T-helper 1 cell (primary cell): ENCODE results near the gene SPACDR.
A peak's percentile ranks its signal among the peaks of the same experiment; 100 is the strongest.
"Not testable (repeated sequence)": the region's sequence is repeated elsewhere in the genome, so short reads cannot be mapped to it uniquely, and the experiment has no call there.

Source experiments
- DNase-seq, 5 donors: peaks; one replicate each; pipeline ENCODE4 v3.0.0-alpha.2; 2012 to 2020
- total RNA-seq, 4 donors: gene quantifications; one replicate each; lab custom pipeline; 2026; lab: John Stamatoyannopoulos, UW

Gene SPACDR, protein sequence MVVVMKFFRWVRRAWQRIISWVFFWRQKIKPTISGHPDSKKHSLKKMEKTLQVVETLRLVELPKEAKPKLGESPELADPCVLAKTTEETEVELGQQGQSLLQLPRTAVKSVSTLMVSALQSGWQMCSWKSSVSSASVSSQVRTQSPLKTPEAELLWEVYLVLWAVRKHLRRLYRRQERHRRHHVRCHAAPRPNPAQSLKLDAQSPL
- 0.30 to 0.54 (median 0.43) reads per million in 4 donors for total RNA-seq

DNA sequence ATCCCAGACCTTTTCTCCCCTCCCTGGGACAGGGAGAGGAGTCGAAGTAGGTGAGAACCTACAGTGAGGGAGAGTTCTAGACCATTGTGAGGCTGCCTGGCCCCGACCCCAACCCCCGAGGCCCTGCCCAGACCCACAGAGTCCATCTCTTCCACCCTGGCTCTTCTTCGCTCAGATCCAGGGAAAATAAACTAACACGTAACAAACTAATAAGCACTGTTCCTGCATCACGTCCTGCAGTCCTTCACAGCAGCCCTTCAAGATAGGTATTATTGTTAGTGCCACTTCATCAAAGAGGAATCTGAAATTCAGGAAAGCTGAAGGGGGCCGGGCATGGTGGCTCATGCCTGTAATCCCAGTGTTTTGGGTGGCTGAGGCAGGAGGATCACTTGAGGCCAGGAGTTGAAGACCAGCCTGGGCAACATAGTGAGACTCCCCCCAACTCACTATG, at the start of gene SPACDR:
SPACDR (minus strand) TSS at position 51 of the 451 bp plus-strand sequence. CDS start 235 bp downstream, outside the sequence.
- DNase-seq: no peak

DNA sequence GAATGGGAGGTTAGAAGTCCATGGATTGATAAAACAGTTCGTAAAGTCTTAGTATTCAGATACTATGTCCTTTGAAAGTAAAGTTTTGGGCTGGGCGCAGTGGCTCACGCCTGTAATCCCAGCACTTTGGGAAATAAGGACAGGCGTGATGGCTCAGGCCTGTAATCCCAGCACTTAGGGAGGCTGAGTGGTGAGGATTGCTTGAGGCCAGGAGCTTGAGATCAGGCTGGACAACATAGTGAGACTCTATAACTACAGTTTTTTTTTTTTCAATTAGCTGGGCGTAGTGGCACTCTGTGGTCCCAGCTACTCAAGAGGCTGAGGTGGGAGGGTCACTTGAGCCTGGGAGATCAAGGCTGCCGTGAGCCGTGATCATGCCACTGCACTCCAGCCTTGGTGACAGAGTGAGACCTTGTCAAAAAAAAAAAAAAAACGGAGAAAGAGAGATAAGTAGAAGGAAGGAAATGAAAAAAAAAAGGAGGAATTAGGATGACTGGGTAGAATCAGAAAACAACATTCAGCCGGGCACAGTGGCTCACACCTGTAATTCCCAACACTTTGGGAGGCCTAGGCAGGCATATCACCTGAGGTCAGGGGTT, 49.3 kb upstream of the SPACDR start:
- DNase-seq: no peak

DNA sequence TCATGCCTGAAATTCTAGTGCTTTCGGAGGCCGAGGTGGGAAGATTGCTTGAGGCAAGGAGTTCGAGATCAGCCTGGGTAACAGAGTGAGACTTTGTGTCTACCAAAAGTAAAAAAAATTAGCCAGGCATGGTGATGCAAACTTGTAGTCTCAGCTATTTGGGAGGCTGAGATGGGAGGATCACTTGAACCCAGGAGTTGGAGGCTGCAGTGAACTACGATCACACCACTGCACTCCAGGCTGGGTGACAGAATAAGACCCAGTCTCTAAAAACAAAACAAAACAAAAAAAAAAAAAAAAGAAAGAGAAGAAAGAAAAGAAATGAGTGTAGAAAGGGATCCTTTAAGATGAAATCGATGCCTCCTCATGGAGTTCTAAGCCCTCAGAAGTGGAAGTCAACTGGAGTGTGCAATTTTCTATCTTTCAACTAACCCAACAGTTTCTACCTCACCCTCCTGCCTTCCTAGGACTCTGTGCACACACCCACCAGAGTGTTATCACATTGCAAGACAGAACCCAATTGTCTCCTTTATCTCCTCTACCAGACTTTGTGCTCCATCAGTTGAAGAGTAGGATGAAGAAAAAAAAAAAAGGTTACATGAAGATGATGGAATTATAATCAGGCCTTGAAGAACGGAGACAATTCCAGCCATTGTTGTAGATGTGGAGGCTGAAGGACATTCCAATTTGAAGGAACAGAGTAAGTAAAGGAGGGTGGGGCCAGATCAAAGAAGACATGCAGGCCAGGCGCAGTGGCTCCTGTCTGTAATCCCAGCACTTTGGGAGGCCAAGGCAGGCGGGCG, 46.6 kb upstream of the SPACDR start:
- no peak for DNase-seq

DNA sequence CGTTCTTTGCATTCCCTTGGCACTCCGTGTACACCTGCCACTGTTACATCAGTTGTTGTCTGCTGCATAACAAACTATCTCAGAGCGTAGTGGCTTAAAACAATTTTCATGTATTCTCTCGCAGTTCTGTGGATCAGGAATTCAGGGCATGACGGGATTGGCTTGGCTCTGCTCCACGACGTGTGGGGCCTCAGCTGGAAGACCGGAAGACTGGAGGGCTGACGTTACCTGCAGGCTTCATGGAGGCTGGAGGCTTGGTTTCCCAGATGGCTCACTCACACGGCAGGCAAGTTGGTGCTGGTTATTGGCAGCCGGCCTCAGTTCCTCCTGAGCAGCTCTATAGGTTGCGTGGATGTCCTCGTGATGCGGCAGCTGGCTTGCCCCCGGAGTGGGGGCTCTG, 45.2 kb upstream of the SPACDR start:
- no peak for DNase-seq

DNA sequence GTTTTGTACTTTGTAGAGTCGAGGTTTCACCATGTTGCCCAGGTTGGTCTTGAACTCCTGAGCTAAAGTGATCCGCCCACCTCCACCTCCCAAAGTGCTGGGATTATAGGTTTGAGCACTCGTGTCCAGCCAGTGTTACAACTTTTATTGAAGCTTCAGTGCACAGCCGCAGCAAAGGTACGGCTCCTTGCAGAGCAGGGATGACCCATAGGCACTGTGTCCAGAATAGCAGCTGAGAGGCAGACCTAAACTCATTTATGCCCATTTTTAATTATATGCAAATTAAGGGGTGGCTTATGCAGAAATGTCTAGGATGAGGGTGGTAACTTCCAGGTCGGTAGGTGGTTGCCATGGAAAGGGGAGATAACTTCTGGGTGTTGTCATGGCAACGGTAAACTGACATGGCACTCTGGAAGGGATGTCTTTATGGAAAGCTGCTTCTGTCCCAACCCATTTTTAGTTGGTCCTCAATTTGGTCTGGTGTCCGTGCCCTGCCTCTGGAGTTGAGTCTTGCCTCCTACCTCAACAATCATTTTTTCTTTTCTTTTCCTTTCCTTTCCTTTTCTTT, 42.4 kb upstream of the SPACDR start:
- DNase-seq: no peak

DNA sequence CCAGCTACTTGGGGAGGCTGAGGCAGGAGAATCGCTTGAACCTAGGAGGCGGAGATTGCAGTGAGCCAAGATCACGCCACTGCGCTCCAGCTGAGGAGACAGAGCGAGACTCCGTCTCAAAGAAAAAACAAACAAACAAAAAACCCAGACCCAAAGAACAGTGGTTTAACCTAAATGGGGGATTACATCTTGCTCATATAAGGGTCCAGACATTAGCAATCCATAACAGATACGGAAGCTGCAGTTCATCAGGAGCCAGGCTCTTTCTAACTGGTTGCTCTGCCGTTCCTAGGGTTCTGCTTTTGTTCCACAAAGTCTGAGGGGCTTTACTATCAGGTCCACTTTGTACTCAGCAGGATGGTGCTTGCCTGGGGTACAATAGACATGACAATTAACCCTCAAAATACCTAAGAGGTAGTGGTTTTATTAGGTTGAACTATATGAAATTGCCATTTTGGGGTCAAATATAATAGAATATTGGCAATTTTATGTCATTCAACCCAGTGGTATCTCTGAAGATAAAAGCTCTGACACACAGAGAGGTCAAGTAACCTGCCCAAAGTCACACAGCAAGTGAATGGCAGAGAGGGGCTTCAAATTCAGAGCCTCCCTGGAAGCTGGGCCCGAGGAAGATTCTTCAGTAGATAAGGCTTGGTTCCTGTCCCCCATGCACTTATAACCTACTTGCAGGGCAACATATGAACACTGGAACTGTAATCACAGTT, 41.0 kb upstream of the SPACDR start:
- DNase-seq: no peak

DNA sequence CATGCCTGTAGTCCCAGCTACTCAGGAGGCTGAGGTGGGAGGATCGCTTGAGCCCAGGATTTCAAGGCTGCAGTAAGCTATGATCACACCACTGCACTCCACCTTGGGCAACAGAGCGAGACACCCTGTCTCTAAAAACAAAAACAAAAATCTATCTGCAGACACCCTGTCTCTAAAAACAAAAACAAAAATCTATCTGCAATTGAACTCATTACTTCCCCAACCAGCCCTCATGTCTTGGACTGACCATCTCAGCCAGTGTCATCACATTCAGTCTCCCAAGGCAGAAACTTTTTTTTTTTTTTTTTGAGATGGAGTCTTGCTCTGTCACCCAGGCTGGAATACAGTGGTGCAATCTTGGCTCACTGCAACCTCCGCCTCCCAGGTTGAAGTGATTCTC, 40.0 kb upstream of the SPACDR start:
- not testable (repeated sequence) for DNase-seq

DNA sequence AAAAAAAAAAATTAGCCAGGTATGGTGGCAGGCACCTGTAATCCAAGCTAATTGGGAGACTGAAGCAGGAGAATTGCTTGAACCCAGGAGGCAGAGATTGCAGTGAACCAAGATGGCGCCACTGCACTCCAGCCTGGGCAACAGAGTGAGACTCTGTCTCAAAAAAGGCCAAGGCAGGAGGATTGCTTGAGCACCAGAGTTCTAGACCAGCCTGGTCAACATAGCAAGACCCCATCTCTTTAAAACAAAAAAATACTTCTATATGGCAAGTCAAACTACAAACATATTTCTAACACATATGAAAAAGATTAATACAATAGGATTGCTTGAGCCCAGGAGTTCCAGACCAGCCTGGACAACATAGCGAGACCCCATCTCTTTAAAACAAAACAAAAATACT, 36.7 kb upstream of the SPACDR start:
- DNase-seq: not testable (repeated sequence)

DNA sequence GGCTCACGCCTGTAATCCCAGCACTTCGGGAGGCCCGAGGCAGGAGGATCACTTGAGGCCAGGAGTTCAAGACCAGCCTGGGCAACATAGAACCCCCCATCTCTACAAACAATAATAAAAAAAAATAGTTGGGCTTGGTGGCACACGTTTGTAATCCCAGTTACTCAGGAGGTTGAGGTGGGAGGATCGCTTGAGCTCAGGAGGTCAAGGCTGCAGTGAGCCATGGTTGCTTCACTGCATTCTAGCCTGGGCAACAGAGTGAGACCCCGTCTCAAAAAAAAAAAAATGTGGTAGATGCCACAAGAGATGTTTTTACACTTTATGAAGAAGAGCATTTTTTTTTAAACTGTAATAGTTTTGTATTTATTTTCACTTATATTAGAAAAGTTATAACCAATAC, 32.4 kb upstream of the SPACDR start:
- DNase-seq: no peak

DNA sequence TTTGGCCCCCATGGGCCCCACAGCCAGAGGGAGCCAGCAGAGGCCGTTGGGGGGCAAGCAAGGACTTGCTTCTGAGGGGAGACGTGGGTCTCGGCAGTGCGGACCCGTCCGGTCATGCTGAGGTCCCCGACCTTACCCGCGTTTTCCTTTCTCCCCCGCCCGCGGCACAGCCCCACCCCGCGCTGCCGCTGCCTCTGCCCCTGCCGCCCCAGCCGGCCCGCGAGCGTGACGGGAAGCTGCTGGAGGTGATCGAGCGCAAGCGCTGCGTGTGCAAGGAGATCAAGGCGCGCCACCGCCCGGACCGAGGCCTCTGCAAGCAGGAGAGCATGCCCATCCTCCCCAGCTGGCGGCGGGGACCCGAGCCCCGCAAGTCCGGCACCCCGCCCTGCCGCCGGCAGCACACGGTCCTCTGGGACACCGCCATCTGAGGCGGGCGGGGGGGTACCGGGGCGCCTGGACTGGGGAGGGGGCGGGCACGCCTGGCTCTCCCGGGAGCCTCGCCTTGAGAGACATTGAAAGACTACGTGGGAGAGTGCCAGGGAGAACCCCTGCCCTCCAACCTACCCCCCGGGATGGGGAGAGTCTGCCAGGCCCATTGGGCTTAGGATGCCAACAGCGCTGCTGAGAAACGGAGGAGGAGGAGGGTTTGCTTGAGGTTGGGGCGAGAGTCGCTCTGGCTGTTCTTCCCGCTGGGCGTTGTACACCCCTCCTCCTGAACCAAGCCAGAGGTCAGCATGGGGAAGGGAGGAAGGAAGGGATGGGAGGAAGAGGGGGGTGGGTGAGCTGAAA, 29.6 kb upstream of the SPACDR start:
- DNase-seq: peak in 2 of 5 donors; percentile 52 to 57

DNA sequence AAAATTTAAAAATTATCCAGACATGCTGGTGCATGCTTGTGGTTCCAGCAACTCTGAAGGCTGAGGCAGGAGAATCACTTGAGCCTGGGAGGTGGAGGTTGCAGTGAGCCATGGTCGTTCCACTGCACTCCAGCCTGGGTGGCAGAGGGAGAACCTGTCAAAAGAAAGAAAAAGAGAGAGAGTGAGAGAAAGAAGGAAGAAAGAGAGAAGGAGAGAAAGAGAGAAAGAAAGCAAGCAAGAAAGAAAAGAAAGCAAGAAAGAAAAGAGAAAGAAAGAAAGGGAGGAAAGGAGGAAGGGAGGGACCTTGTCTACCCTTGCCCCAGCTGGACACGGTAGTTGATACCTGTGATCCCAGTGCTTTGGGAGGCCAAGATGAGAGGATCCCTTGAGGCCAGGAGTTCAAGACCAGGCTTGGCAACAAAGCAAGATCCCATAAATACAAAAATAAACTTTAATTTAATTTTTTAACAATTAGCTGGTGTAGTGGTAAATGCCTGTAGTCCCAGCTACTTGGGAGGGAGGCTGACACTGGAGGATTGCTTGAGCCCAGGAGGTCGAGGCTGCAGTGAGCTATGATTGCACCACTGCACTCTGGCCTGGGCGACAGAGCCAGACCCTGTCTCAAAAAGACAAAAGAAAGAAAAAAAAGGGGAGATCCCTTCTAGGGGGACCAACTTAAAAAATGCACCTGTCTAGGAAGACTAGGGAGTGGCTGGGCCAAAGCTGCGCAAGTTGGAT, 28.8 kb upstream of the SPACDR start:
- no peak for DNase-seq

DNA sequence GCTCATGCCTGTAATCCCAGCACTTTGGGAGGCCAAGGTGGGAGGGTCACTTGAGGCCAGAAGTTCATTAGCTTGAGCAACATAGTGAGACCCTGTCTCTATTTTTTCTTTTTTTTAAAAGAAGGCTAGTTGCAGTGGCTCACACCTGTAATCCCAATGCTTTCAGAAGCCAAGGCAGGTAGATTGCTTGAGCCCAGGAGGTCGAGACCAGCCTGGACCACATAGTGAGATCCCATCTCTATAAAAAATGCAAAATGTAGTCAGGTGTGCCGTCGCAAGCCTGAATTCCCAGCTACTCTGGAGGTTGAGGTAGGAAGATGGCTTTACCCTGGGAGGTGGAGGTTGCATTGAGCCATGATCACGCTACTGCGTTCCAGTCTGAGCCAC, 27.1 kb upstream of the SPACDR start:
- no peak for DNase-seq

DNA sequence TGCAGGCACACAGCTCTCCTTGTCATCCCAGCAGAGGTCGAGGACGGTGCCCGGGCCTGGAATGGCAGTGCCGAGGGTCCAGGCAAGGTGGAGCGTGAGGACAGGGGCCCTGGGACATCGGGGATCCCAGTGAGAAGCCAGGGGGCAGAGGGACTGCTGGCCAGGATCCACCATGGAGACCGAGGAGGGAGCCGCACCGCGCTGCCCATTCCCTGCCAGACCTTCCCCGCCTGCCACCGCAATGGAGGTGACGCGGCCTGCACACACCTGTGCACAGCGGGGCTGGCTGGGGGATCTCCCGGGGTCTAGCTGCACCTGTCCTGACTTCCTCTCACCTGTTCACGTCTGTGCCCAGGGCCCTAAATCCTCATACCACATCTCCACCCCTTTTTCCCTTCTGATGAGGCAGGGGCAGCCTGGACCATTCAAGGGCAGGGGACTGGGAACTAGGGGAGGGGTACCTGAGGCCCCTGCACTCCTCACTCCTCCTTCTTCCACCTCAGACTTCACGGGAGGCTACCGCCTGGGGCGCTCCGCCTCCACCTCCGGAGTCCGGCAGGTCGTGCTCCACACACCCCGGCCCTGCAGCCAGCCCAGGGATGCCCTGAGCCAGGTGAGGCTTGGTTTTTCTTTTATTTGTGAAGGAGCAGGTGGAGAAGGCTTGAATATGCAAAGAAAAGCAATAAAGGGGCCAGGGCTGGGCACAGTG, 26.6 kb upstream of the SPACDR start:
- no peak for DNase-seq

DNA sequence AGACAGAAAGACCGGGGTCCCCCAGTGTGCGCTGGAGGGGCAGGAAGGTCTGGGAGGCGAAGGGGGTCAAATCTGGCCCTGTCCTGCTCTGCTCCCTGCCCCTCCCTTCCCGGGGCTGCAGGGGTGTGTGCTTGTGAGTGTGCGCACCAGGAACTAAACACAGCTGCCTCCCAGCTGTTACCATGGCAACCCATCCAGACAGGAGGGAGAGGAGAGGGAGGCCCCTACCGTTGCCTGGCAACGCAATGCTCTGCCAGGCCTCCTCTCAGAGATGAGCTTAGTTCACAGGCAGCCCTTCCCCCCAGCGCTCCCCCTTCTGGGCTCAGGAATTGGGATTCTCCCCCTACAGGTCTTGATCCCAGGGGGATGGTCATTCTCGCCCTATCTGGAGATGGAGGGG, 25.8 kb upstream of the SPACDR start:
- DNase-seq: peak in 2 of 5 donors; percentile 25 to 48

DNA sequence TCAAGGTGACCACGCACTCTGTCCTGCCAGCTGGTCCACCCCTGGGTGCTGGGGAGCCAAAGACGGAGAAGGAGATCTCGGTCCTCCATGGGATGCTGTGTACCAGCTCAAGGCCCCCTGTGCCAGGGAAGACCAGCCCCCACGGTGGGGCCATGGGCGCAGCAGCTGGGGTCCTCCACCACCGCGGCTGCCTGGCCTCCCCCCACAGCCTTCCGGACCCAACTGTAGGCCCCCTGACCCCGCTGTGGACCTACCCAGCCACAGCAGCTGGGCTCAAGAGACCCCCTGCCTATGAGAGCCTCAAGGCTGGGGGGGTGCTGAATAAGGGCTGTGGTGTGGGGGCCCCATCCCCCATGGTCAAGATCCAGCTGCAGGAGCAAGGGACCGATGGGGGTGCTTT, 25.1 kb upstream of the SPACDR start:
- DNase-seq: no peak

DNA sequence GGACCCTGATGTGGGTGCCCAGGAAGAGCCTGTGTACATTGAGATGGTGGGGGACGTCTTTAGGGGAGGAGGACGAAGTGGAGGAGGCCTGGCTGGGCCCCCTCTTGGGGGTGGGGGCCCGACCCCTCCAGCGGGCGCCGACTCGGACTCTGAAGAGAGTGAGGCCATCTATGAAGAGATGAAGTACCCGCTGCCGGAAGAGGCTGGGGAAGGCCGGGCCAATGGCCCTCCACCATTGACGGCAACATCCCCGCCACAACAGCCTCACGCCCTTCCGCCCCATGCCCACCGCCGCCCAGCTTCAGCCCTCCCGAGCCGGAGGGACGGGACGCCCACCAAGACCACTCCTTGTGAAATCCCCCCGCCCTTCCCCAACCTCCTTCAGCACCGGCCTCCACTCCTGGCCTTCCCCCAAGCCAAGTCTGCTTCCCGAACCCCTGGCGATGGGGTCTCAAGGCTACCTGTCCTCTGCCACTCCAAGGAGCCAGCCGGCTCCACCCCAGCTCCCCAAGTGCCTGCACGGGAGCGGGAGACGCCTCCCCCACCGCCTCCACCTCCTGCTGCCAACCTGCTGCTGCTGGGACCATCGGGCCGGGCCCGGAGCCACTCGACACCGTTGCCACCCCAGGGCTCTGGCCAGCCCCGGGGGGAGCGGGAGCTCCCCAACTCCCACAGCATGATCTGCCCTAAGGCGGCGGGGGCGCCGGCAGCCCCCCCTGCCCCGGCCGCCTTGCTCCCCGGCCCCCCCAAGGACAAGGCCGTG, 24.5 kb upstream of the SPACDR start:
- DNase-seq: no peak

DNA sequence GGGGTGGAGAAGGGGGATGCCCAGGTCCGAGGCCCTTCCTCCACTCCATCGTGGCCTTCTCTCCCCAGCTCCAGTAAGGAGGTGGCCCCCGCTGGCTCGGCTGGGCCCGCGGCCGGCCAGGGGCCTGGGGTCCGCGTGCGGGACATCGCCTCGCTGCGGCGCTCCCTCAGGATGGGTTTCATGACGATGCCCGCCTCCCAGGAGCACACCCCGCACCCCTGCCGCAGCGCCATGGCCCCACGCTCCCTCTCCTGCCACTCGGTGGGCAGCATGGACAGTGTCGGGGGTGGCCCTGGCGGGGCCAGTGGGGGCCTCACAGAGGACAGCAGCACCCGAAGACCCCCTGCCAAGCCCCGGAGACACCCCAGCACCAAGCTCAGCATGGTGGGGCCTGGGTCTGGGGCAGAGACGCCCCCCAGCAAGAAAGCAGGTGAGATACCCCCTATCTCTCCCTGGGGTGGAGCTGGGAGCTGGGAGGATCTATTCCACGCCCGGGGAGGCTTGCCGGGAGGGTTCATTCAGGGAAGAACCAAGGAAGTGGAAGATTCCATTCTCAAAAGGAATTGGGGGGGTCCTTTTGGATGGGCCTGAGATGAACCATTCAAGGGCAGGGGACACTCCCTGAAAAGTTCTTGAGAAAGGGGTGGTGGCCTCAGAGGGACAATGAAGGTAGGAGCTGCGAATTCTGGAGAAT, 22.8 kb upstream of the SPACDR start:
- no peak for DNase-seq

DNA sequence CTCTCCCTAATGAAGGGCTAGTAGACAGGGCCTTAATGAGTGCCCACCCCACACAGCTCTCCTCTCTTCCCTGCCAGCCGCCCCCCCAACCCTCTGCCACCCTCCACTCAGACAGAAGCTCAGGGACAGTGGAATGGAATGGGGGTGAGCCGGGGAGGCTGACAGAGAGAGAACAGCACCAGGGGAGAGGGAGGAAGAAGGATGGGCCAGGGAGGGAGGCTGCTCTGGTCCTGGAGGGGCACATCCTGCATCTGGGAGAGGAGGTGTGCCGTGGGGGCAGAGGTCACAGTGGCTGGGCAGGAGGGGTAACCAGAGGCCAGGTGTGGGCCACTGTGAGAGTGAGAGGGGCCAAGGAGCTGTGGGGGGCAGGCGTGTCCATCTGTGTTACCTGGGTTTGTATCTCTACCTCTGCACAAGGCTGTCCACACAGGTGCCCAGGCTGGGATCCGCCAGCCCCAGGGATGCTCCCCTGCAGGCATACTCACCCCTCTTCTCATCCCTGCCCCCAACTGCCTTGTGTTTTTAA, 22.1 kb upstream of the SPACDR start:
- DNase-seq: no peak

DNA sequence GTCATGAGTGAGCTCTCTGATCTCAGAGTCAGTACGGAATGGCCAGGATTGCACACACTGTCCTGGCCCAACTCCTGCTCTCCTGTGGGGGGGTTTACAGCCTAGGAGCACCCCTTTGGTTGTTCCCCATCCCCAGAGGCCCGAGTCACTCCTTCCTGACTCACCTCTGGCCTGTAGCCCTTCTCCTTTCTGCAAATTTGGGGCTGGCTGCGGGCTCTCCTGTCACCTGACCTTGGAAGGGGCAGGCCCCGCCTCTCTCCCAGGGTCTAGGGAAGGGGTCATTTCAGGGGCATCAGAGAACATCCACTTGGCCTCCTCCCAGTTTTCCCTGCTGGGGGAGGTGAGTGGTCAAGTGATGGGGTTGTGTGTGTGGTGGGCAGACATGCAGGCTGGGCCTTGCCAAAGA, 21.4 kb upstream of the SPACDR start:
- DNase-seq: no peak
